ENCODE measurements around the gene ZNF793. TPM values are rescaled to one million over a fixed set of nuclear protein-coding genes. Genes with fewer than 3 reads are reported as not detected.

Gene ZNF793
- total and polyA plus RNA-seq, 9 of the 15 experiments (the other 6 are each of a cell fraction or from before 2014, with no cell fraction given): 0.02 to 0.04 (median 0.03) TPM; not detected in 6

GRCh38 chr19:37466798-37467607 is 39.7 kb upstream of the ZNF793 start, which contains the start of gene ZNF569 (continued):
- TF ChIP-seq VEZF1 (CRISPR knock-in tag; IDR thresholded peaks at IDR 0.05): peak; percentile 65
- no peak for TF ChIP-seq GATAD2A (IDR thresholded peaks at IDR 0.05)
- no peak for TF ChIP-seq POLR2AphosphoS2 (IDR thresholded peaks at IDR 0.05; ENCODE audit: low read length)
- TF ChIP-seq ZBTB34 (CRISPR knock-in tag; IDR thresholded peaks at IDR 0.05): no peak
- TF ChIP-seq KDM2B (CRISPR knock-in tag; IDR thresholded peaks at IDR 0.05): no peak
- no peak for TF ChIP-seq MTA2 (IDR thresholded peaks at IDR 0.05; ENCODE audit: low read depth)
- no peak for TF ChIP-seq CAMTA2 (CRISPR knock-in tag; conservative IDR thresholded peaks at IDR 0.05)
- no peak for TF ChIP-seq ZC3H8 (IDR thresholded peaks at IDR 0.05)
- TF ChIP-seq RNF219 (CRISPR knock-in tag; IDR thresholded peaks at IDR 0.05): no peak
- no peak for TF ChIP-seq LCOR (CRISPR knock-in tag; IDR thresholded peaks at IDR 0.05)
- no peak for TF ChIP-seq E2F4 (CRISPR knock-in tag; IDR thresholded peaks at IDR 0.05; ENCODE audit: low read depth)
- peak; percentile 80 for TF ChIP-seq ZNF143 (CRISPR knock-in tag; IDR thresholded peaks at IDR 0.05)
- no peak for TF ChIP-seq CHD1 (IDR thresholded peaks at IDR 0.05; ENCODE audit: low read length)
- TF ChIP-seq FOXA3 (CRISPR knock-in tag; conservative IDR thresholded peaks at IDR 0.05 in 1 of 2, IDR thresholded peaks at IDR 0.05 in 1 of 2): no peak
- 0 out of 2 replicates have a peak, but pooled peaks have one; percentile 22 for TF ChIP-seq SRSF3 (IDR thresholded peaks at IDR 0.05; ENCODE audit: insufficient read depth, low read length)
- TF ChIP-seq FOSL1 (tag; conservative IDR thresholded peaks at IDR 0.05): no peak
- no peak for TF ChIP-seq SOX6 (IDR thresholded peaks at IDR 0.05)
- no peak for TF ChIP-seq ATF4 (CRISPR knock-in tag; IDR thresholded peaks at IDR 0.05)
- TF ChIP-seq ARNT (IDR thresholded peaks at IDR 0.05): no peak
- no peak for TF ChIP-seq CREB1 (IDR thresholded peaks at IDR 0.05)
- no peak for TF ChIP-seq CREB1 (CRISPR knock-in tag; IDR thresholded peaks at IDR 0.05)

All from K562 (cell line).